Activated CD4-positive, CD25-positive, alpha-beta regulatory T cell (primary cell): ENCODE results near the gene CCNY.

Experiments
- DNase-seq, 4 experiments: peaks; one replicate each; lab custom pipeline; 2025; lab: John Stamatoyannopoulos, UW

The CCNY gene

DNA sequence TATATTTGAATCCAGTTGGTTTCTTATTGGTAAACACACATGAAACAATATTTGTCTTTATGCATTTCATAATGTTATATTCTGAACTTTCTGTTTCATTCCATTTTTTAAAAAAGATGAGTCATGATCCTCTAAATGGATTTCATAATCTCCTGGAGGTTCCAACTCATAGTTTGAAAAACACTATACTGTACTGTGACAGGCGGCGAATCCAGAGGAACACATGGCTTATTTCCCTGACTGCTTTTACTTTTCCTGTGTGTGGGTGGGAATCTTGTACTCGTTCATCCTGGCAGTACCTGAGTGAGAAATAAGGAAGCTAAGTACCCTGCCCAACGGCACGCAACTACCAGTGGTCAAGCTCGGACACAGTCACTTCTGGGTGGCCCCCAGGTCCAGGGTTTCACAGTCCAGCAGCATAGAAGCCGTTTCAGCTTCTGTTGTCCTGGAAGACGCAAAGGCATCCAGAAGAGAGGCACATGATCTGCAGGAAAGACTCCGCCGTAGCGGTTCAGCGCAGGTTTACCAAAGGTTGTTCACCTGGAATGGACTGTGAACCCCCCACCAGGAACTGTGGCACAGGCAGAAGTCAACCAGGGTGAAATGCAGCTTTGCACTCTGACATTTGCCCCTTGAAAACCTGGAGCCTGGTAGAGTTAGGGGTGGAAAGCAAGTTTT, 117.7 kb downstream of the CCNY start:
- DNase-seq: no peak

DNA sequence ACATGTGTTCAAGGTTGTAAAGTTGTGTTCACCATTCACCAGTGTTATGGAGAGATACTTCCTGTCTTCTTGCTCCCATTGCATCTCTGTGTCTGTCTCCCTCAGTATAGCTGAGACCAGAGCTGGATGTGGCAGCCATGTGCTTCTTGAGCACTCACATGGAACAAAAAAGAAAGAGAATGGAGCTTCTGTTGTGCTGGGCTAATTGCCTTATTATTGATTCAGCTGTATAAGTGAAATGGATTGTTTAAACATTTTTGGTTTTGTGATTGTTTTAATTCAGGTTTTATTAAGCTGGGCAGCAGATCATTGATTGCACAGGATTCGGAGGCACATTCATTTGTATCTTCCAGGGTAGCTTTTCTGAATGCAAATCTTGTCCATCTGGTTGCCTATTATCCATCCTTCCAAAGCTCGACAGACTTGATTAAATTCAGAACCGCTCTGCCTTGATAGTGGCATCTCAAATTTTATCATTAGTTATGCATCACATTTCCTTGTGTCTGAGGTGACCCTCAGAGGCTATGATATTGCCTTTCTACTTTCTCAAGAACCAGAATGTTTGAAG, 119.9 kb downstream of the CCNY start:
- DNase-seq: no peak

DNA sequence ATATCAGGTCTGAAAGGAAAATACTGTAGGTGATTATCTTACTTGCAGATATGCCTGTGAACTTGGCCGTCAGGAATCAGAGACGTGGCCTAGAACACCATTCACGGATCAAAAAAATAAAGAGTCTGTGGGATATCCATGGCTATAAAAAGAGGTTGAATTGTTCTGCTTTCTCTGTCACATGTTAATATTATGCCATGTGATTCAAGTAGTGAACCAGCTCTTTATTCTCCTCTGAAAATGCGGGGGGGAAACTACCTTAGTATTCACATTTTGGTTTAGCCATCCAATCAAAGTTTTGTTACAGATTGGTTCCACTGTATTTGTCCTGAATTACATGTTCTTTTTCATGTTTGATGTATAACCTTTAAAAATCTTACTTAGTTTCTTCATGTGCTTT, 120.5 kb downstream of the CCNY start:
- DNase-seq: no peak

DNA sequence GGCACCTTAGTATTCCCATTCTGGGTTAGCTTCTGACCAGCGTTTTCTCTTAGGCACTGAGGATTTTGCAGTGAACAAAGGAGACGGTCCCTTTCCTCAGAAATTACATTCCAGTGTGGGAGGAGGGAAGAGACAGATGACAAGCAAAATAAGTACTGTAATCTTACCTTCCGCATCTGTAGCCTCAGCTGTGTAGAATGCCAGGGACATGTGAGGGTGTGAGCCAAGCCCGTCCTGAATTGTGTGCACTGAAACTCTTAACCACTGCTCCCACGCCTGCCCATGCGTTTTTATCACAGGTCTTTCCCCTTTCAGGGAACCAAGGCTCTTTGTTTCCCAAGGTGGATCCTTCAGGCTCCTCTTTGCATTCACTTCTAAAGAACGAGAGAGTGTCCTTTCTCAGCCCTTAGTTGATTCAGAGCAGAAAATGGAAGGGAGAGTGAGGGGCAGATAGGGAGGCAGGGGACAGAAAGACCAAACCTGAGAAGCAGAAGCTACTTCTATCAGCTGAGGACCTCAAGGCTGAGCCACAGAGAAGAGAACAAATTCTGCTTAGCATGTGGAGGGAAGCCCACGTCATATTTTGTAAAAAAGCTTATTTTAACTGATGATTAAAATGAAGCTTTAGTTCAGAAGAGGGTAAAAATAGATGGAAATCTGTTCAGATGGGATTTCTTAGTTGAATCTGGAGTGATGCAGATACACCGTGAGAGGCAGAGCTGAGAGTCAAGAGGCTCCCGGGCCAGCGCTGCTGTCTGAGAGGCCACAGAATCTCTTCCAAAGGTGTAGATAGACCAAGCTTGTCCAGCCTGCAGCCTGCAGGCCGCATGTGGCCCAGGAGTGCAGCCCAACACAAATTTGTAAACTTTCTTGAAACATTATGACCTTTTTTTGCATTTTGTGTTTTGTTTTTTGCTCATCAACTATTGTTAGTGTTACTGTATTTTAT, 122.5 kb downstream of the CCNY start:
- no peak for DNase-seq

DNA sequence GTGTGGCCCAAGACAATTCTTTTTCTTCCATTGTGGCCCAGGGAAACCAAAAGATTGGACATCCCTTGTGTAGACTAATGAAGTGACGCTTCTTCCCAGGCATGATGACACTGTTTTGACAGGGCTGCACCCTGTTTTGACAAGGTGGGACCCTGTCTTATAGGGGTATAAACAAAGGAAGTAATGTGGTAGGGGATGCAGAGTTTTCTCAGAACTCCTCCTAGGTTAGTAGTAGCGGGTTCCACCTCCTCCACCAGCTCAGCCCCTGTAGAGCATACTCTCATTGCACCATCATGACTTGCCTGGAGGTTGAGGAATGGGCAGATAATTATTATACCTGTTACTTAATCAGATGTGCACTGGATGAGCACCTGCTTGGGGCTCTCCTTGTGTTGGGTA, 123.1 kb downstream of the CCNY start:
- DNase-seq: no peak

DNA sequence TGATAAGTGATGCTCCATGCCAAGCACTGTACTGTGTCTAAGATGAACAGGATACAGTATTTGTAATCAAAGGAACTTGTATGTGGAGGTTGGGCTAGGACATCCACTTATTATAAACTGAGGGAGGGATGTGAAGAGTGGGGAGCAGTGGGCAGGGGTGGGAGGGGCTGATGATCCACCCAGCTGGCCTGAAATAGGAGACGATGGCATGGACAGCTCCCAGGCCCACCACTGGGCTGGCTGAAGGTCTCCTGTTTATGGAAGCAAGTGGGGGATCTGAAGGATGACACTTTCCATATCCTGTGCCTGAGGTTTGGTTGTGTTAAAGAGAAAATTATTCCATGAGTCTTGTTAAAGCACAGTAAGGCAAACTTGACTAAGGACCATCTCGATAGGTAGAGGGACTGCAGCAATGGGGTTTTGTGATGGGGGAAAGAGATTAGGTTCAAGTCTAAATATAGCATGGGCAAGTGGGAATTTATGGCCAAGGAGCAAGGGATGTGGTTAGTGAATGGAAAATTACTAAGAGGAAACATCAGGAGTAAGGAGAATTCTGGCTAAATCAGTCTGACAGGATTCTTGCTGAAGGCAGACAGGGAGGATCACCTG, 124.6 kb downstream of the CCNY start:
- DNase-seq: no peak

DNA sequence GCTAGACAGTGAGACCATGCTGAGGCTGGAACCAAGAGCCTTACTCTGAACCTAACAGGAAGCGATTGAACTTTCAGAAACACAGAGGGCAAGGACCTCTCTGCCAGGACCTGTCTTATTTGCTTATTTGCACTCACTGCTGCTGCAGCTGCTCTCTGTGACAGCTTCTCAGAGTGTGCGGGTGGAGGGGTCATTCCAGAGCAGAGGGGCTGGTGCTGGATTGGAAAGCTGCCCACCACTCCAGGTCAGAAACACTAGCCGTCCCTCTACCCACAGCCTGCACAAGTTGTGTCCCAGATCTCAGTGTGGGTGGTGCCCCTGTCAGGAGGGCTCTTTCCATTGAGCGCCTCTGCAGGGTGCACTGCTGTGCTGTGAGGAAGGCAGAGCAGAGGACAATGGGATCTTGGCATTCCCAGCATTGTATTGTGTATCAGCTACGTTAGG, 126.2 kb downstream of the CCNY start:
- DNase-seq: no peak

DNA sequence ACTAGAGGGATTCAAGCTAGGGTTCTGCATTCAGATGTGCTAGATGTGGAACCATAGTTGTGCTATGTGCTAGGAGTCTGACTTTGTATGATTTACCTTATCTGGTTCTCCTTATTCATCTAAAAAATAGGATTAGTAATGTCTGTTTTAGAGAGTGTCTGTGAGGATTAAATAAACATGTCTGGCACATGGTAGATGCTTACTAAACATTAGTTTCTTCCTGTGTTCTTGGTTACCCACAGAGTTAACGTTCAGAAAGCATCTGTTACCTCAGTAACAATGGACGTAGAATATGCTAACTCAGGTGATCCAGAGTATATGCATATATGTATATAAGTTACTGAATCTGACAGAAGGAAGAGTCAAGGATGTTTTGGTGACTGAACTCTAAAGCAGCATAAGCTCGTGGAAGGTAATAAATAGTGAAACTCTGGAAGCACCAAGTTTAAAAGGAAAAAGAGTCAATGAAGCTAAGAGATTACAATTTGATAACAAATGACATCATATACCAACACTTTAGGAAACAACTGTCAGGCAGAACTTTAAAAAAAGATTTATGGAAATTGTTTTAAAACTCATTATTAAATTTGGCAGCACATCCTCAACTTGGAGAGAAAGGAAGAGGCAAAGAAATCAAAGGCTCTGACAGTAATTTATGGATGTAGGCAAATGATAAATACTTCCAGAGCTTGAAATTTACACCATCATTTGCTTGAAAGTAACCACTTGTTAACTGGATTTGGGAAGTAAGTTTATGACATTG, 127.0 kb downstream of the CCNY start:
- DNase-seq: no peak

DNA sequence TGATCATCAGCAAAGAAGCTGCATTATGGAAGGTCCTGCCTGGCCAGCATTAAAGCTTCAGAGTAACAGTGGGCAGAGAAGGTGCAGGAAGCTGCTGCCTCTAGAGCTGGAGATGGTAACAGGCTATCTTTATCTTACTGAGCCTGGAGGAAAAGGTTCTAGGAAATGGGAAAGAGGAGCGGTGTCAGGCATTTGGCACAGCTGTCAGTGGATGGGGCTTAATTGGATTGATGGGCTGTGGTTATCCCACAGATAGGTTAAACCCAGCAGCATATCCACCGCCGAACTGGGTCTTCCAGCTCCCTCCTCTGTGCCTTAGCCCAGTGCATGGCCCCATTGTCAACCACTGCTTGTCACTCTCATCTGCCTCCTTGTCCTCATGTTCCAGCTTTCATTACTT, 127.6 kb downstream of the CCNY start:
- DNase-seq: no peak

DNA sequence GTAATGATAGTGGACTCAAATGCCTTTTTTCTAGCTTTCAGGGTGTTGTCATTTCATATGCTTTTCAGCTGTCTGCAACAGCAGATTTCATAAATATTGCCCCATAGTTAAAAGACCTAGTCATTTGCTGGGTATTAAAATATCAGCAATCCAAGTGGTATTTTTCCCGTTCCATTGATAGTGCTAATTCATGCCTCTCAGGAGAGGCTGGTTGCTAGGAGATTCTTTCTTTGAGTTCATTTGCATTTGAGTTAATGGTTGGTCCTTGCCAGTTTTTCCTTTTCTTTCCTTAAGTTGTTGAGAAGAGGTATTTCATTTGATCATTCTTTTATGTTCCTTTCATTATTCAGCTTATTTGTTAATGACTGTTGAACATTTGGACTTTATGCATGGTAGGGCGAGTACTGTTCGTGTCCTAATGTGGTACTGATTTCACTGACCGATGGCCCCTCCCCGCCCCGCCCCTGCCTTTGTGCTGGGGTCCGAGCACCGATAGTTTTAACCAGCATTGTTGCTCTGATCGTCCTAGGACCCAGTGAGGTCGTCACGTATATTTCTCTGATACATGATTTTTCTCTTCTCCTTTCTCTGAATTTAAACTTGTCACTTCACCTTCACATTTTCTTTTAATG, 128.6 kb downstream of the CCNY start:
- DNase-seq: no peak

DNA sequence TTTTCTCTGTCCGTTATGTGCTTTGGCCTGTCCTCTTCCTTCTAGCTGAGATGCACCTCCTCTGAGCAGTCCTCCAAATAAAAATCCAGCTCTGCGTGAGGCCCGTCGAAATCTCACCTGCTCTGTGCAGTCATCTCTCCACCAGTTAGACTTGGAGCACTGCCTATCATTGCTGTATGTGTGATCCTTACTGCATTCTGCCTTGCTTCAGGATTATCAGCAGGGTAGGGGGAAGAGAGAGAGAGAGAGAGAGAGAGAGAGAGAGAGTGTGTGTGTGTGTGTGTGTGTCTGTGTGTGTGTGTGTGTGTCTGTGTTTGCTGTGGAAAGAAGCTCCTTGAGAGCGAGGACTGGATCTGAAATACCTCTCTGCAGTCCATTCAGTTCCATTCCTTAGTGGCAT, 129.4 kb downstream of the CCNY start:
- no peak for DNase-seq

DNA sequence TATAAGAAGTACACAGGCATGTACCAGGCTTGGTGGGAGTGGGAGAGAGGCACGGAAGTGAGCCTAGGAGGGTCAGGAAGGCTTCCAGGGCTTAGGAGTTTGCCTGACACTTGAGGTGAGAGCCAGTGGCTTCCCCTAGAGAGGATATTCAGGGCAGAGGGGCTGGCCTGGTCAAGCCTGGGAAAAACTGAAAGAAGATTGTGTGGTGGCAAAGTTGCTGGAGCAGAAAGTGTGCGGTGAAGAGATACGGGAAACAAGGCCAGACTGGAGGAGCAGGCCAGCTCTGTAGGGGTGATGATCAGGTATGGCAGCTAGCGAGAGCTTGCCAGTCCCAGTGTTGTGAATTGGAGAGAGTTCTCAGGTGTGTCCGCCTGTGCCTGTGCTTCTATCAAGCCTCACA, 129.9 kb downstream of the CCNY start:
- no peak for DNase-seq

DNA sequence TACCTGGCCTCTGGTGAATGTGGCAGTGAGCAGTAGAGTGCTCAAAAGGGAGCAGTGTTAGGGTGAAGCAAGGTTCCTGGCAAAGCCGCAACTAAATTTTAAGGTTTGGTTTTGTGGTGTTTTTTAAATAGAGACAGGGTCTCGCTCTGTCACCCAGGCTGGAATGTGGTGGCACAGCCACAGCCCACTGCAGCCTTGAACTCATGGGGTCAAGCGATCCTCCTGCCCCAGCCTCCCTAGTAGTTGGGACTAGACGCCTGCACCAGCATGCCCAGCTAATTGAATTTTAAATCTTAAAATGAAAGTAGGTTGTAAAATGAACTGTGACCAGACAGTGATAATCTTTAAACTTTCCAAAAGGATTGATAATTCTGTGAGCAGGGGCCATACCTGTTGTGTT, 130.4 kb downstream of the CCNY start:
- no peak for DNase-seq

DNA sequence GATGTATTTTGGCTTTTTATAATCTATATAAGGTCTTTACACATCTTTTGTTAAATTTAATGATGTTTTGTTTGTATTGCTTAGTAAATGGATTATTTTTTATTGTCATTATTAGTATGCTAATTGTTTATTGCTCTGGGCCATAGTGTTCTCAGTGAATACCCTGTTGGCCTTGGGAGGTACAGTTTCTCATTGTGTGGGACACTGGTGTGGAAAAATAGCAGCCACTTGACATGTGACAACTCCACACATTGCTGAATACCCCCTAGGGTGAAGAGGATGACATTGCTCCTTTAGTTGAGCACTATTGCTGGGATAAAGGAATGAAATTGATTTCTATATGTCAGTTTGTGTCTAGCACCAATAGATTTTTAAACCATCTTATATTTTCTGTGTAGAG, 130.9 kb downstream of the CCNY start:
- DNase-seq: no peak

DNA sequence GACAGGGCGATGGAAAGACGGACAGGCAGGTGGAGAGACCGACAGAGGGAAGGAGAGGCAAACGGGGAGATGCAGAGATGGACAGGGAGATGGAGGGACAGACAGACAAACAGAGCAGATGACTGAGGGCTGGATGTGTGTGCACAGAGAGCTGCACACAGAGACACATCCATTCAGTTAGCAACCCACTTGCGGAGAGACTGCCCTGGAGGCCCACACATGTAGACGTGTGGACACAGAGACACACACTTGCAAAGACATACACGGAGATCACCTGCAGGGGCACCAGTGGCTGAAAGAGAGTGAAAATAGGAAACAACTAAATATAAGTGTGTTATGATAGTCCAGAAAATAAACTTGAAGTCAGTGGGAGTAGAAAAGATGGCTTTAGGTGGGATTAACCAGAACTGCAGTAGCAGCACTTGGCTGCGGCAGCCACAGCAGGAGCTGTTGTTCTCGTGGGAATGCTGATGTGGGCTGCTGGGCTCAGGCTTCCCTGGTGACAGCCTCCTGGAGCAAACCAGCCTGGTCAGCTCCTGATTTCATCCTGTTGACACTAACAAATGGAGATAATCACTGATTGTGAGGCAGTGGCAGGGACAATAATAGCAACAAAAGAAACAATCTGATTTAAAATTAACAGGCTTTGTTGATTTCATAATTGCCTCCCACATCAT, 134.1 kb downstream of the CCNY start:
- DNase-seq: no peak

DNA sequence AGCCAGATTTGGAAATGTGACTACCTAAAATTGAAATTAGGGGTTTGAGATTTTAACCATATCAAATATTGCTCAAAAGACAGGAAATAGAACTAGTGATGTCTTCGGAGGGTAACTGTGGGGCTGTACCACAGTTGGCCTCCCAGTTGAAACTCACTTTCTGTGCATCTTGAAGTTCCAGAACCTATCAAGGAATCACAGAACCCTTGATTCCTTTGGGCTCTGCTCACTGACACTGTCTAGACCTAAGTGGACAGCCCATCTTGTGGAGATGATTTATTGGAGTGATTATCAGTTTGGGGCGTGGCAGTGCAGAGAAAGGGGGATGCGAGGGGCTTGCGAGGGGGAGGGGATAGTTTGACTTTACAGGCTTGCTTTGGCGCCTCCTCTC, 134.6 kb downstream of the CCNY start:
- DNase-seq: no peak

DNA sequence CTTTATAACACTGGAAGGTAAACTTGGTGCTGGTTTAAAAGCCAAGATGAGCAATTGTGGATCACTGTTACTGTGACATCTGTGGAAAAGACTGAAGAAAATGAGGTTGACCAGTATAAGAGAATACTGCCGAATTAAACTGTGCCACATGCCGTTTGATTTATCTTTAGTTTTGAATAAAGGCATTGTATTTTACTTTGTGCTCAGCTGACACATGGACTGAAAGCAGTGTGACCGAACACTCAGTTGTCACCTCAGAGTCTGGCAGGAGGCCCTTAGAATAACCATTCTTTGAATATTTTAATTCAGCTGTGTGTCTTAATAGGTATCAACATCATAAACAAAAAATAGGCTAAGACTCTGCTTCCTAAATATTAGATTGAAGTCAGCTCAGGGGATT, 135.1 kb downstream of the CCNY start:
- DNase-seq: no peak

DNA sequence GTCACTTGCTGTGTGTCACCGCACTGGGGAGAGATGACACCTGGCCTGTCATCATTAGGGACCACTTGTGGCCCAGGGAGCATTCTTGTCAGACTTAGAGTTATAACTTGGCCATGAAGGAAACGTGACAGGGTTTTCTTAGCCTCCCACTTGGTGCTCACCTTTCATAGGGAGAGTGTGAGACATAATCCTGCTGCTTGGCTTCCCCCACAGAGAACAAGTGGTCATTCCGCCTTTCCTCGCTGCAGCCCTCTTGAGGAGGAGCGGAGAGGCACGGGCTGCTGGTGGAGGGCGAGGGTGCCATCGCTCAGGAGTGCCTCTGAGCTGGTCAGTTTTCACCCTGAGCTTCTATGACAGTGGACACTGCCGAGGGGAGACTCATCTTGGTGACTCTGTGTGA, 143.8 kb downstream of the CCNY start:
- DNase-seq: no peak

DNA sequence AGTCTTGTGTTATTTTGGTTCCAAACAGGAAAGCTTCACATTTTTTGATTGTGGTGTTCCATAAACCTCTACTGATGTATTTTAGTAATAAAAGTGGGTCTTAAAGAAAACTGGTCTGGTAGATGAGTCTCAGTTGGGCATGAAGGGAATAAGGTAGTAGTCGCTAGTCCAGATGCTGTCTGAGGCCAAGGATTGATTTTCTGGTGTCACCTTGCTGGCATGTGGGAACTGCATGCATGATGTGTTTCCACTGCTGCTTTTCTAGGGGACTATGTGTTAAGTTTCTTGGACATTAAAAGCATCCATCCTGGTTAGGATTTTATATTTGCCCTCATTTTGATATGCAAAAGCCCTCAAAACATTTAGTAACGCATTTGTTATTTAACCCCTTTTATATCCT, 145.1 kb downstream of the CCNY start:
- DNase-seq: no peak

DNA sequence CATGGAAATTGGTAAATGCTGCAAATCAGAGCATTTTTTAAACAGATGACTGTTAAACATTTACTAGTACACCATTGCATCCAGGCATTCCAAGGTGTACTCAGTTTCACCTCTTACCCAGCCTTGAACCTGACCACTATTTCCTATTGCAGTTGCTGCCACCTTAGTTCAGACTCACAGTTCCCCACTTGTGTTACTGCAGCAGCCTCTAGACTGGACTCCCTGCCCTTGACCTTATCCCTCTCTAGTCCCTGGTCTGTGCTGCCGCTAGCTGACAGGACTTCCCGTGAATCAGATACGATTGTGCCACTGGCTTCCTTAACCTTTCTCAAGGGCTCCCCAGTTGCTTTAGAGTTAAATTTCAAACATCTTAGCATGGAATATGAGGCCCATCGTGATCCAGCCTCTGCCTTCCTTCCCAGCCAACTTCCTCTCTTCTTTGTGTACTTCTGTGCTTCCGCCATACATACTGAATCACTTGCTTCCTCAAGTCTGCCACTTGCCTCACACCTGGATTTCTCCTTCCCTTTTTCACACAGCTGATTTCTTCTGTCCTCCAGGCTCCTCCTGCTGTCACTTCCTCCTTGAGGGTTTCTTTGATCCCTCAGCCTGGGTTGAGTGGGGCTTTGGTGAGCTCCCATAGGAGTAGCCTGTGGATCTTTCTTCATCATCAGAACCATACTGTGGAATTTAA, 150.1 kb downstream of the CCNY start:
- DNase-seq: no peak
